Memory B cell (primary cell): Measurements from ENCODE around the gene LRP1-AS.

Experiments
- ATAC-seq: fragments of 150-1000 bp; cut with Tn5 transposase; 2 replicates; pipeline ENCODE4 v1.10.0; 2021; ENCODE audit warnings: low read depth, mild to moderate bottlenecking, moderate library complexity
- DNase-seq, 2 donors: peaks; one replicate each; pipeline ENCODE4 v3.0.0; 2022; ENCODE audit warnings: low spot score in 2 of 2
- H3K27ac Mint-ChIP-seq: one replicate; pipeline ENCODE4 v1.8.0; 2022; ENCODE audit warnings: mild to moderate bottlenecking, moderate library complexity, mixed read lengths
- H3K27me3 Mint-ChIP-seq: one replicate; pipeline ENCODE4 v1.8.0; 2022; ENCODE audit warnings: mixed read lengths
- H3K36me3 Mint-ChIP-seq: one replicate; pipeline ENCODE4 v1.8.0; 2022; ENCODE audit warnings: mild to moderate bottlenecking, mixed read lengths
- H3K4me1 Mint-ChIP-seq: one replicate; pipeline ENCODE4 v1.8.0; 2022; ENCODE audit warnings: mixed read lengths
- H3K4me3 Mint-ChIP-seq: one replicate; pipeline ENCODE4 v1.8.0; 2022; ENCODE audit warnings: mild to moderate bottlenecking, moderate library complexity, mixed read lengths
- H3K9me3 Mint-ChIP-seq: one replicate; pipeline ENCODE4 v1.8.0; 2022; ENCODE audit warnings: mixed read lengths

Gene LRP1-AS

GRCh38 chr12:57119294-57120085, 27.9 kb downstream of the LRP1-AS start:
- DNase-seq (no peak), ATAC-seq (no peak)
- Mint-ChIP-seq H3K36me3 (peaks cover 2% of the 10 kb centered on the region), H3K27me3 (peaks cover 2% of the 10 kb centered on the region), H3K27ac (peak overlapping the region; percentile 3), H3K9me3 (peaks cover 3% of the 10 kb centered on the region), H3K4me3 (no peak overlapping the region), H3K4me1 (peaks cover 12% of the 10 kb centered on the region)

DNA sequence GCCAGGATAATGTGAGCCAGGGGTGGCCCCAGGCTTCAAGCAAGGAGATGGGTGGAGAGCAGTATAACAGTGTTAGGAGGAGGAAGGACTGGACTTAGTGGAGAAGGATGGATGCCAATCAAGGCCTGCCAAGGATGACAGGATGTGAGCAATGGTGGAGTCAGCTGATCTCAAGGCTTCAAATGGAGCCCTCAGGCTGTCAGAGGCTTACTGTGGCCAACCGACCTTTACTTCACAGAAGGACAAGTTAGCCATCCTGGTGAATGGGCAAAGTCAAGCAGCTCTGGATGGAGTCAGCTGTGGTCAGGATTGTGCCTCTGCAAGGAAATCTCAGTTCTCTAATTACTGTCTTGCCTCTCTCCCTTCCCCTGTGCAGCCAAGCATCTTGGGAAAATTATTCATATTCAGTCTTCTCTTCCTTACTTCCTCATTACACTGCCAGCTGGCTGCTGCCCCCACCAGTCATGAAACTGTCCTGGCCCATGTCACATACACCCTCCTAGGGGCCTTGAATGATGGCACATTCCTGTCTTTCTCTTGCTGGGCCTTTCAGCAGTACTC, 28.6 kb downstream of the LRP1-AS start:
- peaks cover 2% of the 10 kb centered on the region for H3K27me3 Mint-ChIP-seq
- peak; percentile 91 for ATAC-seq
- peak overlapping the region; percentile 3 for H3K27ac Mint-ChIP-seq
- DNase-seq: no peak
- H3K36me3 Mint-ChIP-seq: peaks cover 1% of the 10 kb centered on the region
- H3K4me1 Mint-ChIP-seq: peaks cover 9% of the 10 kb centered on the region
- no peak overlapping the region for H3K4me3 Mint-ChIP-seq
- H3K9me3 Mint-ChIP-seq: peaks cover 2% of the 10 kb centered on the region

DNA sequence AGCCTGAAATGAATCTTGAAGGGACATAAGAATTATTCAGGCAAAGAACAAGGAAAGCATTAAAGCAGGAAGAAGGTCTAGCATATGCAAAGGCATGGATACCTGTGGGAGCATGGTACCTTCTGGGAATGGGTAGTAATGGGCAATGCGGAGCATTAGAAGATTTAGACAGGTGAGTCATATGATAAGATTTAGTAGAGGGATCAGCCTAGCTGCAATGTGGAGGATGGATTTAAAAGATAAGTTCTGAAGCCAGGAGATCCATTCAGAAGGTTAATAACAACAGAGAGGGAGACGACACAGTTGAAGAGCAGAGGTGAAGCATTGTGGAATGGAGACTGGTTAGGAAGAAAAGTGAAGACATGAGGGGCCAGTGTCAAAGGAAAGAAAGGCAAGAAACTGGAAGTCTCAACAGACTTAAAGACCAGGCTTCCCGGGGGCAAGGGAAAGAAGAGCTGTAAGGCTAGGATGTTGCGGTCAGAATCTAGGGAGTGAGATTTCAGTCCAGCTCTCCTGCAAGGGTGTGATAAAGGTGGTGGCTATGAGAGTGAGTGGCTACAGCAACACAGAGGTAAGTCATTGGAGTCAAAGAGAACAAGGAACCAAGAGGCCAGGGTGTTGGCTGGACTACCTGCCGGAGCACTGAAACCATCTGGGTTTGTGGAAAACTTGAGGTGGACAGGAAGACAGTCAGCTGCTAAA, 30.7 kb downstream of the LRP1-AS start:
- H3K4me1 Mint-ChIP-seq: peaks cover 19% of the 10 kb centered on the region
- no peaks in the 10 kb centered on the region for H3K36me3 Mint-ChIP-seq
- DNase-seq: no peak
- H3K27ac Mint-ChIP-seq: no peak overlapping the region
- H3K9me3 Mint-ChIP-seq: no peaks in the 10 kb centered on the region
- H3K4me3 Mint-ChIP-seq: no peak overlapping the region
- no peak for ATAC-seq
- no peaks in the 10 kb centered on the region for H3K27me3 Mint-ChIP-seq

DNA sequence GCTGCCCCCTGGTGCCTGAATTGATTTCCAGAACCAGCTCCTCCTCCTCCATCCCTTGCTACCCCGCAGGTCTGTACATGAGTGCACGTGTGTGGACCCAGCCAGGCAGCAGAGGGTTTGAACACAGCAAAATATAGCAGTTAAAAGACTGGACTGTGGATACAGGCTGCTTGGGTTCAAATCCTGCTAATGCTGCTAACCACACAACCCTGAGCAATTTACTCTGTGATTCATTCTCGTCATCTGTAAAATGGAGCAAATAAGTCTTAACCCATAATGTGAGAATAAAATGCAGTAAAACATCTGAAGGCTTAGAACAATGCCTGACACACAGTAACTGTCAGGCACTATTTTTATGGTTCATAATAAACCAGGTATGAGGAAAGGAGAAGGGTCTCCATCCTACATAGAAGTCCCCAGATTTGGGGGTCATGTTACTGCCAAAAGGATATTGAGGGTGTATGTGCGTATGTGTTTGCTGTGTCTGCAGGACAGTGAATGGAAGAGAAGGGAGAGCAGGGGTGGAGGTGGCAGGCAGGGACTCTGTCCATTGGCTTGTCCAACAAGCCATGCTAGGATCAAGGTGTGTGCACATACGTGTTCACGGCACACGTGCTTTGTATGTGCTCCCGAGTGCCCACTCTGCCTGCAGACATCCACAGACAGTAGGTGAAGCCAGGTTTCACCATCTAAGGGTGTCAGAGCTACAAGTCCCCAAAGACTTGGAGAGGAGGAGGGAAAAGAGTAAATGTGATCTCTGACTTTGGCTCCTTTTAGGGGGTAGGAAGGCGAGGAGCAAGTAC, 34.7 kb downstream of the LRP1-AS start:
- peak; percentile 58 for ATAC-seq
- Mint-ChIP-seq H3K9me3 (no peaks in the 10 kb centered on the region), H3K27me3 (no peaks in the 10 kb centered on the region), H3K27ac (peak overlapping the region; percentile 98), H3K4me3 (peak overlapping the region; percentile 96), H3K36me3 (peaks cover 10% of the 10 kb centered on the region), H3K4me1 (peaks cover 30% of the 10 kb centered on the region)
- DNase-seq: no peak

DNA sequence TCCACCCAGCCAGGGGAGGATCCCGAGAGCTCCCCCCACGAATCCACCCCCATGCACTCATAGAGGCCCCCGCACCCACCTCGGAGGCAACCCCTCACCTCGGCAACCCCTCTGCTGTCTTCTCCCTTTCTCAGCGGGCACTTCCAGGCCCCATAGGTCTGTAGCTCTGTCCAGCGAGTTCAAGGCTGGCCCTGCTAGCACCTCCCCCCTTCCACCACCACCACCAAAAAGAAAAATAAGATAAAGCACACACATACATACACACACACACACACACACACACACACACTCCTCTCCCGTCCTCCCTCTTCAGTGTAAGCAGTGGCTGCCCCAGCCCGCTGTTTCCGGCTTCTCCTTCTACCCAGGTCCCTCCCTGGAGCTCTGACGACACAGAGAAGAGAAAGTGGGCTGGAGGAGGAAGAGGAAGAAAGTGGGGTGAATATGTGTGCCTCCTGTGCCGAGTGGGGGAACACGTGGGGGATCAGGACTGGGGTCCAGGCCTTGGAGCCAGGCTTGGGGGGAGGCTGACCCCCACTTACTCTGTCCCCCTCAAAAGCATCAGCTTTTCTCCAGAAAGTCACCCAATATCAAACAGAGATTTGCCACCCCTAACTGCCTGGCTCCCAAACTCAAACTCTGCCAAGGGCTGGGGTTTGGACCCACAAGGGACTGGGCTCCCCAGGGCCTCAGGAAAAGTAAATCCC, 36.2 kb downstream of the LRP1-AS start, which contains the start of gene STAT6:
Gene STAT6, minus strand, starts transcription at position 332 of the 704 bp plus-strand sequence. CDS start 3,084 bp downstream, outside the sequence.
- peak within 1 kb of the TSS; percentile 98 for H3K27ac Mint-ChIP-seq
- peak within 1 kb of the TSS; percentile 96 for H3K4me3 Mint-ChIP-seq
- DNase-seq (peak; percentile 72 to 76), ATAC-seq (peak; percentile 66)
- H3K36me3 Mint-ChIP-seq: peaks cover 22% of the 10 kb centered on the region
- H3K4me1 Mint-ChIP-seq: peaks cover 42% of the 10 kb centered on the region
- H3K27me3 Mint-ChIP-seq: no peaks in the 10 kb centered on the region
- H3K9me3 Mint-ChIP-seq: no peaks in the 10 kb centered on the region

GRCh38 chr12:57110104-57111030, 37.1 kb downstream of the LRP1-AS start:
- DNase-seq (peak; percentile 73 to 79), ATAC-seq (peak; percentile 69)
- Mint-ChIP-seq H3K27ac (peak overlapping the region; percentile 98), H3K36me3 (peaks cover 24% of the 10 kb centered on the region), H3K4me3 (peak overlapping the region; percentile 96), H3K27me3 (no peaks in the 10 kb centered on the region), H3K4me1 (peaks cover 45% of the 10 kb centered on the region), H3K9me3 (no peaks in the 10 kb centered on the region)

GRCh38 chr12:57109207-57110103, 38.0 kb downstream of the LRP1-AS start:
- H3K4me3 Mint-ChIP-seq: peak overlapping the region; percentile 96
- DNase-seq (no peak), ATAC-seq (no peak)
- no peaks in the 10 kb centered on the region for H3K9me3 Mint-ChIP-seq
- peaks cover 45% of the 10 kb centered on the region for H3K4me1 Mint-ChIP-seq
- peak overlapping the region; percentile 98 for H3K27ac Mint-ChIP-seq
- no peaks in the 10 kb centered on the region for H3K27me3 Mint-ChIP-seq
- peaks cover 31% of the 10 kb centered on the region for H3K36me3 Mint-ChIP-seq

GRCh38 chr12:57107456-57108155, 39.8 kb downstream of the LRP1-AS start:
- peaks cover 35% of the 10 kb centered on the region for H3K36me3 Mint-ChIP-seq
- no peak overlapping the region for H3K27ac Mint-ChIP-seq
- peaks cover 42% of the 10 kb centered on the region for H3K4me1 Mint-ChIP-seq
- no peaks in the 10 kb centered on the region for H3K9me3 Mint-ChIP-seq
- H3K4me3 Mint-ChIP-seq: peak overlapping the region; percentile 19
- ATAC-seq (no peak), DNase-seq (no peak)
- no peaks in the 10 kb centered on the region for H3K27me3 Mint-ChIP-seq

- Mint-ChIP-seq H3K27ac (peak overlapping the region; percentile 24), H3K4me1 (peaks cover 34% of the 10 kb centered on the region), H3K4me3 (no peak overlapping the region), H3K27me3 (no peaks in the 10 kb centered on the region), H3K36me3 (peaks cover 34% of the 10 kb centered on the region), H3K9me3 (no peaks in the 10 kb centered on the region)
- ATAC-seq: no peak
- no peak for DNase-seq
Measured at GRCh38 chr12:57106021-57106708, 41.3 kb downstream of the LRP1-AS start.

- ATAC-seq (no peak), DNase-seq (no peak)
- Mint-ChIP-seq H3K9me3 (no peaks in the 10 kb centered on the region), H3K4me1 (peaks cover 32% of the 10 kb centered on the region), H3K36me3 (peaks cover 32% of the 10 kb centered on the region), H3K27ac (no peak overlapping the region), H3K4me3 (no peak overlapping the region), H3K27me3 (no peaks in the 10 kb centered on the region)
Measured at GRCh38 chr12:57105011-57105753, 42.2 kb downstream of the LRP1-AS start.
